ENCODE results near the gene RYK.
A peak's percentile ranks its signal among the peaks of the same experiment; 100 is the strongest.
"Not testable (repeated sequence)": the region's sequence is repeated elsewhere in the genome, so short reads cannot be mapped to it uniquely, and the experiment has no call there.

Gene RYK

DNA sequence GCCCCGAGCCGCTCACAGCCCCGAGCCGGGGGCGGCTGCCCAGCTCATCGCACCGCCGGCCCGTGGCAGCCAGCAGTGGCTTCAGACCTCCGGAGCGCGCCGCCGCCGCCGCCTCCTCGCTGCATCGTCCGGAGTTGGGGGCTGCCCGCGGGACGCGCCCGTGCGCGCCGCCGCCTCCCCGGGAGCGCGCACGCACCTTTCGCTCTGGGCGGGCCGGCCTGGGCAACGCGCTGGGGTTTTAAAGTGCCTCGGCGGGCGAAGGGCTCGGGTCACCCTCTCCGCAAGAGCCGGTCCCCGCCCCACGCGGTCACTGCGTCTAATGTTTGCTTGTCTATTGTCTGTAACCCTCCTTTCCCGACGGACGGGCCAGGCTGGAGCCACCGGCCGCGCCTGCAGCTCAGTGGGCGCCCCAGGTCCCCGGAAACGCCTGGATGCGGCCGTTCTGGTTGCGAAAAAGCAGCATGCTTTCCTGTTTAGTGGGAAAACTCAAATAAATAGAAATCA lies at the start of gene RYK:
Gene RYK (minus strand): TSS at position 143 of the 504 bp plus-strand sequence. CDS start 205 bp downstream, outside the sequence.
- peak; percentile 57 to 74 for DNase-seq

- DNase-seq: no peak
Observed at GRCh38 chr3:134299888-134300206, 49.2 kb upstream of the RYK start.

DNA sequence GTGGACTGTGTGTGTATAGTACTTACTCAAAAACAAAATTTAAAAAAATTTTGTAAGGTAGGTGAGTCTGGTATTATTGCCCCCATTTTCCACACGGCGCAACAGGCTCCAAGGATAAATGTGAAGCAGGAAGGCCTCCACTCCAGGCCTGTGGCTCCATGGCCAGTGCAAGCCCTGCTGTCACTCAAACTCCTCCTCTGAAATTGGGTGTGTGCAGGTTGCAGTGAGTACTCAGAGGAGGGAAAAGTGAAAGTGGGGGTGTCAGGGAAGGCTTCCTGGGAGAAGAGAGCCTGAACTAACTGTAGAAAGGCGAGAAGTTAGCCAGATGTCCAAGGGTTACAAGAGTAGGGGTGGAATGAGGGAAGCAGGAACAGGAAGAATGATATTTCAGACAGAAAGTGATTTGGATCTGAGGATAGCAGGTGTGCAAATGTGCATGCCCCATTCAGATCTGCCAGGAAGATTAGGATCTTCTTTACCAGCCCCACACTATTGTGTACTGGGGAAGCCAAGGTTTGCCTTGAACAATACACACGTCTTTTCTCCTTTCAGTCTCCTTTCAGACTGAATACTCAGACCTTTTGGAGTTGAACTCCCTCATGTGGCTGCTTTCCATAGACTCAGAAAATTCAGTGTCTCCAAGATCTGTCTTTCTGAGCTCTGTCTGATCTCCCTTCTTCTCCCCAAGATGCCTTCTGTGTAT lies 48.7 kb upstream of the RYK start:
- DNase-seq: no peak

DNA sequence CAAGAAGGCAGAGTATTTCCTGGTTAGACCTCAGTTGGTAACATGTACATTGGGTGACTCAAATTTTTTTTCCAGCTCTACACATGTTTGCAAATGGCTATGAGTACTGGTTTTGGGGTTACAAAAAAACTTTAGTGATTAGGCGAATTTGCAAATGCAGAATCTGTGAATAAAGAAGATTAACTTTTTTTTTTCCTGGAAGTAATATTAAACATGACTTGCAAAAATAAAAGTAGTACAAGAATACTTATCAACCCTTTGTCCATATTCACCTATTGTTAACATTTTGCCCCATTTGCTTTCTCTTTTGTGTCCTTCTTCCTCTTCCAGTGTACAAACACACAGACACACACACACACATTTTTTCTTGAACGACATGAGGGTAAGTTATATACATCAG lies 47.6 kb upstream of the RYK start:
- no peak for DNase-seq

DNA sequence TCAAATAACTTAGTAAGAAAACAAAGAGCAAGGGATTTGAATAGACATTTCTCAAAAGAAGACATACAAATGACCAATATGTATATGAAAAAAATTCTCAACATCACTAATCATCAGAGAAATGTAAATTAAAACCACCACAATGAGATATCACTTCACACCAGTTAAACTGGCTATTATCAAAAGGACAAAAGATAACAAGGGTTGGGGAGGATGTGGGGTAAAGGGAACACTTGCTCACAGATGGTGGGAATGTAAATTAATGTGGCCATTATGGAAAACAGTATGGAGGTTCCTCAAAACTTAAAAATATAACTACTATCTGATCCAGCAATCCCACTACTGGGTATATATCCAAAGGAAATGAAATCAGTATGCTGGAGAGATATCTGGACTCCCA lies 46.0 kb upstream of the RYK start:
- no peak for DNase-seq

- no peak for DNase-seq
Observed at GRCh38 chr3:134295930-134296329, 45.3 kb upstream of the RYK start.

GRCh38 chr3:134294302-134295280 lies 43.9 kb upstream of the RYK start:
- no peak for DNase-seq

GRCh38 chr3:134291319-134292254 lies 40.9 kb upstream of the RYK start:
- no peak for DNase-seq

DNA sequence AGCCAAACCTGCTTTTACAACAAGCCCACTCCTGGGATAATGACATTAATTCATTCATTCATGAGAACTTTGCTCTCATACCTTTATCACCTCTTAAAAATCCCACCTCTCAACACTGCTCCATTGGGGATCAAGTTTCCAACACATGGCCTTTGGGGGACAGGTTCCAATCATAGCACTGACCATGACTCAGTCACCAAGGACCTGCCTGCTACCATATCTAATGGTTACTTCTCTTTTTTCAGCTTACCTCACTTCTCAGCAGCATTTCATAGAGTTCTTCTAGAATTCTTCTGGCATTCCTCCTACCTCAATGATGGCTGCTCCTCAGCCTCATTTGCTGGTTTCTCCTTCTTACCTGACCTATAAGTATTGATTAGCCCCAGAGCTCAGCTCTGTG lies 36.9 kb upstream of the RYK start:
- DNase-seq: no peak

- DNase-seq: no peak
Observed at GRCh38 chr3:134284438-134284837, 33.8 kb upstream of the RYK start.

GRCh38 chr3:134282659-134283047 lies 32.0 kb upstream of the RYK start:
- DNase-seq: no peak

- DNase-seq: no peak
Observed at GRCh38 chr3:134281912-134282658, 31.4 kb upstream of the RYK start.

DNA sequence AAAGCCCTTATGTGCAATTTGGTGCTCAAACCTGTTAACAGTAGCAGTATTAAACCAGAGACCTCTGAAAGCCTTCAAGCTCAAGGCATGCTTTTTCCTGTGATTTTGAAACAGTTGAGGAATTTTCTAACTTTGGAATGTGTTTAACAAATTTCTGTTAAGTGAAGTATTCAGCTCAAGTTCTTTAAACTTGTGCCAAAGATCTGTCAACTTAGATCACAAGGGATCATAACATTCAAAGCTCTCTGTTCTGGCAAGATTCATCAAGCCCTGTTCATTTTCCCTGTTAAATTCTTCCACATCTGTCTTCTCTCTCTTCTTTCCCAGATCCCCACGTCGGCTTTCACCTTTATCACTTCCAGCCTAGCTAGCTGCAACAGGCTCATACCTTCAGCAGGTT lies 28.8 kb upstream of the RYK start:
- no peak for DNase-seq

DNA sequence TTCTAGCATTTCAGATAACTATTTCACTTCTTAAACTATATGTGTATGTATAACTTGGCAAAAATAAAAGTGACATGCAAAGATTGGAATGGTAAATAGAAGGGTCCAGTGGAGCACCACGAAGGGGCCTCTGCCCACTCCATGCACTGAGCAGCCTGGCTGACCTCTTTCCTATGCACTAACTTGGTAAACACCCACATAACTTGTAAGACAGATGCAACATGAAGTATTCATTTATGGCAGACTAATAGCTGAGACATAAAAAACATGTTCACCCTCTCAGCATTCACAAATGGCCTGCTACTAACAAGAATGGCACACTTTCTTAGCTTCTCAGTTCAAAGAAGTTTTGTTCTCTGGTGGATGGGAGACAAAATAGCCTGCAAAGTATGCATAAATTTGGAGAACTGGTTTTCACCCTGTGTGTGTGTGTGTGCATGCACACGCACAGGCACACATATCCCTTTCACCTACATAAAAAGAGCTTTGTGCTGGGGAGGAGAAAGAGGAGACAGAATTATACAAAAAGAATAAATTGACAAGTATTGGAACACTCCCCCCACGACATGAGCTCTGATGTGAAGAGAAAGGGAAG lies 26.5 kb upstream of the RYK start:
- no peak for DNase-seq

GRCh38 chr3:134276086-134276485 lies 25.4 kb upstream of the RYK start:
- no peak for DNase-seq

- DNase-seq: not testable (repeated sequence)
Observed at GRCh38 chr3:134275110-134275509, 24.5 kb upstream of the RYK start.

DNA sequence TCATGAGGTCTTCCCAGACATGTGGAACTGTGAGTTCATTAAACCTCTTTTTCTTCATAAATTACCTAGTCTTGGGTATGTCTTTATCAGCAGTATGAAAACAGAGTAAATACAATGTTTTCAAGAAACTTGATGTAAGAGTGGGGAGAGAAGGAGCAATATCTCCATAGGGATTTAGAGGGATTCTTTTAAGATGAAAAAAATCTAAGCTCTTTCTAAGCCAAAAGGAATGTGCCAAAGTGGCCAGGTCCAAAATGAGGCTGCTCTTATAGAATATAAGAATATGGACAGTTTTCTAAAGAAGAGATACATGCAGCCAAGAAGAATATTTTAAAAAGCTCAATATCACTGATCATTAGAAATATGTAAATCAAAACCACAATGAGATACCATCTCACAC lies 23.9 kb upstream of the RYK start:
- no peak for DNase-seq

DNA sequence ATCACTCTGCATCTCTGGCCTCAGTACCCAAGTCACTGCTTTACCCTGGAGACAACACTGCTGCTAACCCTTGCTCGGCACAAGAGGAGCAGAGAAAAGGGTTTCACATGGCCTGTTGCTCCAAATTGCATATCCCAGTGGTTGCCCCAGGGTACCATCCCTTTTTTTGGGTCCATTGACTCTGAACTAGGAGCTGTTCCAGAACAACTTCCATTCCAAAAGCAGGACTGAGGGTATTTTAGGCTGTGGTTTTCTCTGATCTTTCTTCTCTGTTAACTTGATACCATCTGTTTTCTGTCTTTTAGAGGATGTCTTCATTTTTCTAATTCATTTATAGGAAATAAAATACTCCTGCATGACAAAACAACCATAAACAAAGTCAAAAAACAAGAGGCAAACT lies 17.3 kb upstream of the RYK start:
- DNase-seq: no peak

GRCh38 chr3:134260987-134261386 lies 10.3 kb upstream of the RYK start:
- DNase-seq: no peak

GRCh38 chr3:134258761-134259347 lies 8.2 kb upstream of the RYK start:
- no peak for DNase-seq

- no peak for DNase-seq
Observed at GRCh38 chr3:134255404-134255803, 4.7 kb upstream of the RYK start.
